A673 (cell line): ENCODE results near the gene WNT5A. TPM values are rescaled to one million over a fixed set of nuclear protein-coding genes. Genes with fewer than 3 reads are reported as not detected.

Experiments used
- BruUV-seq: library from RNA; stranded (reverse); fragments of 400-500 nt; replicated peaks from 2 replicates; lab custom pipeline; 2021; lab: Mats Ljungman, UMichigan
- CTCF ChIA-PET: fragments of 300-600 bp; sonication (Branson Sonifier 250); formaldehyde crosslinking; loops from one replicate; lab custom pipeline; 2022; ENCODE audit warnings: antibody characterized with exemption; lab: Charles Lee
- POLR2A ChIA-PET: fragments of 300-600 bp; sonication (Branson Sonifier 250); formaldehyde crosslinking; loops from one replicate; lab custom pipeline; 2022; ENCODE audit warnings: antibody characterized with exemption; ENCODE audit not compliant: low non-redundant PET; lab: Charles Lee
- DNase-seq: peaks from one replicate; pipeline ENCODE4 v3.0.0-alpha.2; 2015; ENCODE audit warnings: low spot score
- H3K27ac ChIP-seq: fragments of 200-600 bp; sonication (generic); 2 replicates; pipeline ENCODE4 v1.5.1; 2016; ENCODE audit warnings: mixed run types, low read depth, mild to moderate bottlenecking, mixed read lengths, antibody characterized with exemption, low read length; ENCODE audit not compliant: poor library complexity, severe bottlenecking
- H3K27me3 ChIP-seq: fragments of 200-600 bp; sonication (generic); replicated peaks from 2 replicates; pipeline ENCODE4 v1.6.1; 2017; ENCODE audit warnings: mixed run types, low read depth, mild to moderate bottlenecking, mixed read lengths, antibody characterized with exemption, low read length; ENCODE audit not compliant: insufficient read depth, poor library complexity
- H3K36me3 ChIP-seq: fragments of 200-600 bp; sonication (generic); 2 replicates; pipeline ENCODE4 v1.6.1; 2016; ENCODE audit warnings: mixed run types, mild to moderate bottlenecking, mixed read lengths, antibody characterized with exemption, low read length; ENCODE audit not compliant: insufficient read depth, poor library complexity, severe bottlenecking
- H3K4me1 ChIP-seq: fragments of 200-600 bp; sonication (generic); 2 replicates; pipeline ENCODE4 v1.6.1; 2017; ENCODE audit warnings: mixed run types, mild to moderate bottlenecking, mixed read lengths, antibody characterized with exemption, low read length; ENCODE audit not compliant: insufficient read depth, poor library complexity, severe bottlenecking
- H3K4me3 ChIP-seq: fragments of 200-600 bp; sonication (generic); 2 replicates; pipeline ENCODE4 v1.5.1; 2016; ENCODE audit warnings: low read depth, mixed run types, mild to moderate bottlenecking, mixed read lengths, low read length; ENCODE audit not compliant: poor library complexity, severe bottlenecking
- H3K9me3 ChIP-seq: fragments of 200-600 bp; sonication (generic); 2 replicates; pipeline ENCODE4 v1.6.1; 2016; ENCODE audit warnings: mixed run types, low read depth, mild to moderate bottlenecking, mixed read lengths, antibody characterized with exemption, low read length; ENCODE audit not compliant: poor library complexity, severe bottlenecking
- CTCF ChIP-seq: fragments of 300-800, 200-600 bp; sonication (generic); conservative IDR thresholded peaks from 2 replicates; pipeline ENCODE4 v1.5.1; 2017; ENCODE audit warnings: low read depth, mild to moderate bottlenecking, antibody characterized with exemption, low read length, moderate library complexity, mixed read lengths
- EZH2 ChIP-seq: fragments of 200-600 bp; sonication (generic); IDR thresholded peaks from 2 replicates; pipeline ENCODE4 v1.6.1; 2017; ENCODE audit warnings: borderline replicate concordance, low read depth, mild to moderate bottlenecking, mixed read lengths, antibody characterized with exemption, low read length; ENCODE audit not compliant: poor library complexity, severe bottlenecking
- intact Hi-C: fragments of 100-400 bp; cut with micrococcal nuclease; formaldehyde crosslinking; loops from one replicate; pipeline ENCODE4 v1.10.0; 2022; ENCODE audit not compliant: unreplicated experiment
- total RNA-seq: library from RNA; stranded (reverse); gene quantifications from 2 replicates; pipeline ENCODE4 v1.2.3, GENCODE V29; 2021

WNT5A gene
- total RNA-seq, 1 experiment from 2014 or later: 18.9 TPM

- Histone ChIP-seq H3K36me3 (peaks cover 8% of the 10 kb centered on the region), H3K4me3 (peak overlapping the region; percentile 41), H3K27me3 (no peaks in the 10 kb centered on the region), H3K4me1 (no peaks in the 10 kb centered on the region), H3K9me3 (no peaks in the 10 kb centered on the region), H3K27ac (no peak overlapping the region)
- CTCF ChIA-PET: no interaction called here
- POLR2A ChIA-PET: interaction anchor here (0.6 kb wide), 1 partner anchor 14 kb away, joined by 7 read pairs; no protein-coding TSS in a partner anchor
- DNase-seq: peak; percentile 42
- intact Hi-C loops: loop anchor here (5.0 kb wide), 1 partner anchor 406 kb away; no protein-coding TSS in a partner anchor
- TF ChIP-seq CTCF (no peak), EZH2 (no peak)
- BruUV-seq: no TSS peak
Observed at GRCh38 chr3:55480911-55481743, 6.0 kb downstream of the WNT5A start.

DNA sequence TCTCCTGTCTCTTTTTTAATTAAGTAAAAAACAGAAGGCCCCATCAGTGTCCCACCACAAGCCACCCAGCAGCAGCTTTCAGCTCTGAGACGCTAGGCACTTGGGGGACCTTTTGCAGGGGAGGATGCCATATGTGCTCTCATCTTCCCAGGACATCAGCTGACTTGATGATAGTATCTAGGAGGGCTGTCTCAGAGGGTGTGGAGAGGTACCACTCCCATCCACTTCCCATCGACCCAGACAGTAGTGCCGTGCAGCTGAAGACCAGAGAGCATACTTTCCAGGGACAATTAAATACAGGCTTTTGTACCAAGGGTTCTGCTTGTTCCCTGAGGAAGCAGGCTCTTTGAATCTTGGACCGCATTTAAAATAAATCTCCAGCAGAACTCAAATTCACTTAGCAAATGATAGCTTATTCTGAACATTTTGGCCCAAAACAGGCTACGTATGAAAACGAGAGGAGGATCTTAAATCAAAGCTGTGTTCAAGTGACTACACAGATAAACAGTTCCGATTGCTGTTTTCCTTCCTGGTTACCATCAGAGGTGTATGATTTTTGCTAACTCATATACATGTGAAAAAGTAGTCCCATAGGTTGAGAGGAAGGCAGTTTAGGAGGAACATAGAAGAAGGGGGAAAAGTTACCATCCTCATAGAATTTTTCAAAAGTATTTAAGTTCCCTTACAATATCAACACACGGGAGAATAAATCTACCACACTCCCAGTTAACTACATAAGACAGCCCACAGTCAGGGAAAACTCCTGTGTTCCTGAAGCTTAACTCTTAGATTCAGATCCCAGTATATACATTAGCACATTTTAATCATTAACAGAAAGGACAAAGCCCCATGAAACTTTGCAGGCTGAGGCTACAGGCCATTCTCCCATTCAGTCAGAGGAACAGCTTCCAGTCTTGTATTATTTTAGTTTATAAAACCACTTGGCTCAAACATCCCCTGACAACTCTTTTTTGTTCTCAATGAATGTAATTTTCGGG lies 9.5 kb downstream of the WNT5A start:
- H3K27ac ChIP-seq: no peak overlapping the region
- H3K4me3 ChIP-seq: no peak overlapping the region
- H3K4me1 ChIP-seq: no peaks in the 10 kb centered on the region
- POLR2A ChIA-PET: no interaction called here
- intact Hi-C loops: no loop called here
- BruUV-seq: no TSS peak
- no peak for TF ChIP-seq CTCF
- TF ChIP-seq EZH2: no peak
- no peaks in the 10 kb centered on the region for H3K9me3 ChIP-seq
- peaks cover 8% of the 10 kb centered on the region for H3K36me3 ChIP-seq
- CTCF ChIA-PET: no interaction called here
- no peaks in the 10 kb centered on the region for H3K27me3 ChIP-seq
- DNase-seq: no peak

- POLR2A ChIA-PET: no interaction called here
- DNase-seq: no peak
- intact Hi-C loops: no loop called here
- Histone ChIP-seq H3K36me3 (peaks cover 8% of the 10 kb centered on the region), H3K4me1 (no peaks in the 10 kb centered on the region), H3K4me3 (no peak overlapping the region), H3K9me3 (no peaks in the 10 kb centered on the region), H3K27ac (no peak overlapping the region), H3K27me3 (no peaks in the 10 kb centered on the region)
- TF ChIP-seq CTCF: no peak
- TF ChIP-seq EZH2: no peak
- BruUV-seq: no TSS peak
- CTCF ChIA-PET: no interaction called here
Observed at GRCh38 chr3:55476515-55476914, 10.6 kb downstream of the WNT5A start.
